Umbilical cord (tissue), 2 donors: Measurements from ENCODE around the gene LAMP2. TPM values are rescaled to one million over a fixed set of nuclear protein-coding genes. Genes with fewer than 3 reads are reported as not detected.

Source experiments
- DNase-seq: peaks from one replicate; pipeline ENCODE4 v3.0.0-alpha.2; 2015; ENCODE audit warnings: low spot score
- total RNA-seq: library from RNA; depleted of rRNA; stranded (reverse); fragments of >200 nt; gene quantifications from one replicate; pipeline ENCODE4 v1.2.3, GENCODE V29; 2014; ENCODE audit warnings: low replicate concordance; ENCODE audit not compliant: insufficient read depth

The LAMP2 gene
- total RNA-seq, 1 donor from 2014 or later, result 51.8 TPM

GRCh38 chrX:120456973-120457372 is 12.1 kb downstream of the LAMP2 start:
- no peak for DNase-seq

- DNase-seq, result no peak
These were observed 15.1 kb downstream of the LAMP2 start for GRCh38 chrX:120453985-120454384.

- DNase-seq, result peak; percentile 22
These were observed 17.0 kb downstream of the LAMP2 start for GRCh38 chrX:120452131-120452530.

- no peak for DNase-seq
These were observed 18.9 kb downstream of the LAMP2 start for GRCh38 chrX:120450163-120450562.

- peak; percentile 2 for DNase-seq
These were observed 22.6 kb downstream of the LAMP2 start for GRCh38 chrX:120446498-120446897.

GRCh38 chrX:120439921-120440320 is 29.2 kb downstream of the LAMP2 start:
- no peak for DNase-seq

- DNase-seq, result no peak
These were observed 39.1 kb downstream of the LAMP2 start for GRCh38 chrX:120429776-120430540.

- peak; percentile 1 for DNase-seq
These were observed 40.8 kb downstream of the LAMP2 start for GRCh38 chrX:120428309-120428708.

- DNase-seq, result no peak
These were observed 42.5 kb downstream of the LAMP2 start for GRCh38 chrX:120426599-120426998.

- no peak for DNase-seq
These were observed 49.6 kb downstream of the LAMP2 start for GRCh38 chrX:120419463-120419862.

- no peak for DNase-seq
These were observed 60.9 kb downstream of the LAMP2 start for GRCh38 chrX:120408168-120408567.

- no peak for DNase-seq
These were observed 62.5 kb downstream of the LAMP2 start for GRCh38 chrX:120406638-120407037.

- no peak for DNase-seq
These were observed 66.7 kb downstream of the LAMP2 start for GRCh38 chrX:120402369-120402768.

GRCh38 chrX:120401301-120401700 is 67.8 kb downstream of the LAMP2 start:
- no peak for DNase-seq

- no peak for DNase-seq
These were observed 88.4 kb downstream of the LAMP2 start for GRCh38 chrX:120380699-120381098.

GRCh38 chrX:120379937-120380681 is 89.0 kb downstream of the LAMP2 start:
- no peak for DNase-seq

GRCh38 chrX:120378570-120378969 is 90.5 kb downstream of the LAMP2 start:
- DNase-seq, result no peak

Other genes with a start within 250 kb of the LAMP2 start
- 15.9 TPM for gene ZBTB33, start 218.5 kb downstream of the LAMP2 start, total RNA-seq
- 1.7 TPM for gene TMEM255A, start 157.8 kb downstream of the LAMP2 start, total RNA-seq
- 1.4 TPM for gene ATP1B4, start 107.2 kb downstream of the LAMP2 start, total RNA-seq
- 36.8 TPM for gene CUL4B, start 91.7 kb upstream of the LAMP2 start, total RNA-seq
- gene MCTS1, start 134.8 kb upstream of the LAMP2 start, total RNA-seq, result 7.7 TPM
- 29.4 TPM for gene C1GALT1C1, start 160.8 kb upstream of the LAMP2 start, total RNA-seq